GM21515 (cell line): ENCODE measurements around the gene GLB1L2.

ENCODE experiments used
- ATAC-seq: cut with Tn5 transposase; IDR thresholded peaks from one replicate; pipeline ENCODE4 v1.9.1; 2021; ENCODE audit not compliant: unreplicated experiment

GLB1L2 gene

DNA sequence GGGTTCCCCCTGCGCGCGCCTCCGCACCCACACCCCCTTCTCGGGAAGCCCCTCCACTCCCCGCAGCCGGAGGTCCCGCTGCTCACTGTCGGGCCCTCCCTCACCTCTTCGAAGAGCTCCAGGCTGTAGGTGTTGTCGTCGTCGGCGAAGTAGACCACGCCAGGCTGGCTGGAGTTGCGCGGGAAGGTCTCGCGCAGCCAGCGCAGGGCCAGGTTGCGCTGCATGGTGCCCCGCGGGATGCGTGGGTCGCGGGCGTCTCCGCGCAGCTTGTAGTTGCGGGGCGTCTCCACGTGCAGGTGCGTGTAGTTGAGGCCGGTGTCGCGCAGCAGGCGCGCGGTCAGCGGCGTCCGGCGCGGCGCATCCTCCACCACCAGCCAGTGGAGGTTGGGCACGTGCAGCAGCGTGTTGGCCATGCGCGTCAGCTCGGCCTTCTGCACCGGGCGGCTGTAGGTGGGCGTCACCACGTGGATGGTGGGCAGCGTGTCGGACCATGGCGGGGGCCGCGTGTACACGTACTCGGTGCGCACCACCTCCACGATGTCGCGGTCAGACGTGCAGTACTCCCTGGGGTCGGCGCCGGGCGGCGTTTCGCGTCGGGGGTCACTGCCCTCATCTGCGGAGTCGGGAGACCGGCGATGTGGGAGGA lies 51.9 kb downstream of the GLB1L2 start:
- ATAC-seq: no peak

- no peak for ATAC-seq
Observed at GRCh38 chr11:134384406-134384805, 52.6 kb downstream of the GLB1L2 start.

- ATAC-seq: no peak
Observed at GRCh38 chr11:134385171-134385570, 53.4 kb downstream of the GLB1L2 start.

- ATAC-seq: no peak
Observed at GRCh38 chr11:134385774-134386565, 54.2 kb downstream of the GLB1L2 start.

DNA sequence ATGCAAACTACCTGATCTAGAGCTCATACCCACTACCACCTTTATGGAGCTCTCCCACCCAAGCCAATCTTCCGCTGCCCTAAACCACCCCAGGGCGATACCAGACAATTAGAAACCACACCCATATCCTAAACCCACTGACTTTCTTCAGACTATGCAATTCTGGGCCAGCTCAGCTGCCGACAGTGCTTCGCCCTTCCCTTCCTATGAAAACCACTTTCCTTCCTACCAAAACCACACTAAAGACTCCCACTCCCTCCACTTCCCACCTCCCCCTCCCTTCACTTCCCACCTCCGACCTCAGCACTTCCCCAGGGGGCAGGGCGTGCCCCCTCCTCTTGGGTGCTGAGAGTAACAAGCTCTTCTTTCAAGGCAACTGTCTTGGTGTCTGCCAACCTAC lies 55.2 kb downstream of the GLB1L2 start:
- no peak for ATAC-seq

GRCh38 chr11:134387501-134387900 lies 55.7 kb downstream of the GLB1L2 start:
- no peak for ATAC-seq

DNA sequence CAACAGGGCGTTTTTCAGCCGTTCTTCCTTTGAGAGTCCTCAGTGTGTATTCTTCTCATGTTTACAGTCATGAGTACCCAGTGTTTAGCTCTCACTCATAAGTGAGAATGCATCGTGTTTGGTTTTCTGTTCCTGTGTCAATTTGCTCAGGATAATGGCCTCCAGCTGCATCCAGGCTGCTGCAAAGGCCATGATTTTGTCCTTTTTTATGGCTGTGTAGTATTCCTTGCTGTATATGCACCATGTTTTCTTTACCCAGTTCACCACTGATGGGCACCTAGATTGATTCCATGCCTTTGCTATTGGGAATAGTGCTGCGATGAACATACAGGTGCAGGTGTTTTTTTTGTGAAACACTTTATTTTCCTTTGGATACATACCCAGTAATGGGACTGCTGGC lies 56.8 kb downstream of the GLB1L2 start:
- ATAC-seq: no peak

DNA sequence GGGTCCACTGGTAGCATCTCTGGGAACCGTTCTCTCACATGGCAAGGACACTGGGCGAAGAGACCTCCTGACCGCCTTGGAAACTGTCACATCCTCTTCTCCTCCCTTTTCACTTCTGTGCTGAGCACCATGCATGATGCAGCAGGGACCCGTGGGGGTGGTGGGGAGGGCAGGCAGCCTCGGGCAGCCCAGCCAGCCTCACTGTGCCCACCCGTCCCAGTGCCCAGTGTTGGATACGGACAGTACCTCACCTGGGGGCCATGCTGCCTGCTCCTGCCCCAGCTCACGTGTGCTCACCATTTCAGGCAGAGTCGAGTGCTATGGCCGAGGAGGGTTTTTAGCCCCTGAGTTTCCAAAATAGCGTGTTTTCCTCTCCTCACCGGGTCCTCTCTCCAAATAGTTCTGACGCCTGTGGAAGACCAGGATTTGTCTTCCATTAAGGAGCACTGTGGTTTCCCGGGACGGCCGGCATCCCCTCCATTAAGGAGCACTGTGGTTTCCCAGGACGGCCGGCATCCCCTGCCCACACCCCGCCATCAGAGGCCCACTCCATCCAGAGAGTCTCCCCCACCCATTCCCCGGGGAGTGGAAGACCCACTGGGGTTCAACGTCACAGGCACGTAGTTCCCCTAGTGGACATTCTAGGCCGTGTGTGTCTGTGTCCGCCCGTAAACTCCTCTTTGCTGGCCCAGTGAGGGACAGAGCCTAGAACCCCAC lies 57.8 kb downstream of the GLB1L2 start:
- ATAC-seq: no peak

DNA sequence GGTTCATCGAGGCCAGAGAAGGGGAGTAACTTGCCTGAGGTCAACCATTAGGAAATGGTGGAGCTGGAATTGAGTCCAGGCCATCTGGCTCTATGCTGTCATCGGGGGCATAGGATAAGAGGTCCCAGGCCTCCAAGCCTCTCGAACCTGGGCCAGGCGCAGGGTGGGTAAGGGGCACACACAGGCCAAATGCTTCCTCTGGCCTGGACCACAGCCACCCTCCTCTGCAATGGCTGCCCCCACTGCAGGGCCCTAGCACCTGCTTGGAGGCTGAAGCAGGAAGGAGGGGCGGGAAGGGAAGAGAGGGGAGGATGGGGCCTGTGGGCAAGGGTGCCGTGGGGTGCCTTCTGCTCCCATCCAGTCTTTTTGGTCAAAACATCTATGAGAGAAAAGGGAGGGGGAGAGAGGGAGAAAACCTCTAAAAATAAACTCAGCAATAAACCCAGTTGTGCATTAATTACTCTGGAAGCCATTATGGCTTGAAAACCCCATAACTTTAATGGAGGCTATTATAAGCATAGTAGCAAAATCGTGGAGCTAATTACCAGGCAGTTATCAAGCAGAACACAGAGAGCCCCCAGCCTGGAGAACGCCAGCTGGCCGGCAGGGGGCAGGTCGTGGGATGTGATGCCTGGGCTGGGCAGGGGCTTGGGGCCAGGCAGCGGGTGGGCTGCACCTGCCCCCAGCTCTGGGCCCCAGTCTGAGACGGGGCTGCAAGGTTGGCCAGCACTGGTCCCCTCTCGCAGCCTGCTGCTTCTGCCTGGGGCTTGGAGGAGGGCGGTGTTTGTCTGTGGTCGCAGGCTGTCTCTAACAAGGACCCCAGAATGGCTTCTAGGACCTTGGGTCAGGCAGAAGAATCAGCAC lies 59.1 kb downstream of the GLB1L2 start:
- ATAC-seq: no peak

GRCh38 chr11:134391656-134392055 lies 59.9 kb downstream of the GLB1L2 start:
- ATAC-seq: no peak

DNA sequence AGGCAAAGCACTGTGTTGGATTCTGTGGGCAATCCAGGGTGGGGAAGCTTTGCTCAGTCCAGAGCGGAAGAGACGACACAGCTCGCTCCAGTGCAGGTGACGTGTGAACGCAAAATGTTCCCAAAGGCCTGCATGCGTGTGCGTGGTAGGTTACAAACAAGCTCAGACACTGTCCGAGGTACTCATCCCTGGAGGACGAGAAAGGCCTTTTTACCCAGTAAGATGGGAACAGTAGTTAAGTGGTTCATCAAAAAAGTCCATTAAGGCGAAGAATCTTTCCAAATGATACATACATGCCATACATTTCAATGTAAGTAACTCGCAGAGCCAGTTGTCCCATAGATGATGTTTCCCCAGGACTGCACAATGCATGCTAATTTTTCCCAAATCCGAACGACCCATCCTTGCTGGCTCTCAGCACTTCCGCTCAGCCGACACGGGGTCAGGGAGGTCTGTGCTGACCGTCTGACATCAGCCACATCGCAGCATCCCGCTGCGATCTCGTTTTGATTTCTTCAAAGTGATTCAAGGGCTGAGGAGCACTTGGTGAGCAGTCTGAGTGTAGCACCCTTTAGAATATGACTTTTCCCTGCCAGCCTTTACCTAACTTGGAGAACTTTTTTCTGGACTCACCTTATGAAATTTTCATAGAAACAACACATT lies 61.3 kb downstream of the GLB1L2 start:
- no peak for ATAC-seq

- no peak for ATAC-seq
Observed at GRCh38 chr11:134393638-134394037, 61.9 kb downstream of the GLB1L2 start.

GRCh38 chr11:134394311-134394710 lies 62.5 kb downstream of the GLB1L2 start:
- ATAC-seq: no peak

DNA sequence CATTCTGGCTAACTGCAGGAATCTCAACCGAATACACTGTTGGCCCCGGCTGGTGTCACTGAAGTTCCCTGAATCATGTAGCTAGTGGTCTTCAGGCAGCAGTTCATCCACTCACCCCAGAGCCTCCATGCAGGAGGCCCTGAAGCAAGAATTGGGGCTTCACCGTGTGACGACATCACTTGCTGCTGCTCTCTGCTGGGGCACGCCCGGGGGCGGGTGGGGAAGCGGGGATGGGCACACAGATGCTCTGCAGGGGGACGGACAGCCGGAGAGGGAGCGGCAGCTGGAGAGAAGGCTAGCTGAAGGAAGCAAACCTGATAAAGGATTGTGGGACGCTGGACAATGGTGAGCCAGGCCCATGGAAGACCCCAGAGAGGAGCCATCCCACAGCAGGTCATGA lies 63.2 kb downstream of the GLB1L2 start:
- ATAC-seq: no peak

DNA sequence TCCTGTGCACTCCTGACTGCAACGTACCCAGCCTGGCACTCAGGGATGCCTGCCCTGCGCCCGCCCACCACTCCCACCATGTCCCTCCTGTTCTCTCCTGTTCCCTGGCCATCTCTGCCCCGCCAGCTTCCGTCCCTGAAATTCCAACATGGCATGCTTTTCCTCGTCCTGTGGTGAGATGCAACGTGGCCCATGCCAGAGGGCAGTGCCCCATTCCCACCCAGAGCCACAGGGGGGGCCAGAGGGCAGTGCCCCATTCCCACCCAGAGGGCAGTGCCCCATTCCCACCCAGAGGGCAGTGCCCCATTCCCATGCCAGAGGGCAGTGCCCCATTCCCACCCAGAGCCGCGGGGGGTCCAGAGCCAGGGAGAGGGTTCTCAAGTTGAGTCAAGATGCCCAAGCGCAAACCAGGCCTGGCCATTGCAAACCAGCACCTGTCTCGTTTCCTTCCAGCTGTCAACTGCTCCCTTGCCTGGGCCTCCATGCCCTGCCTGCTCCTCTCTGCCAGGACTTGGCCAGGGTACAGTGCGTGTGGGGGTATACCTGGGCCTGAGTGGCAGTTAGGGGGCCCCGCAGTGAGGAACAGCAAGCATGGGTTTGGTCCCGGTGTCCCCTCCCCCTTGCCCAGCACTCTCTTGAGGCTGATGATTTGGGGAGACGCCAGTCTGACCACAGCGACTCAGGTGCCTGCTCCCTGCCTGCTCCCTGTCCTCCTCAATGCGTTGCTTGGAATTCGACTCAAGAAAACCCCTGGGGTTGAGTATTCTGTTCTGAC lies 65.7 kb downstream of the GLB1L2 start:
- ATAC-seq: no peak

- no peak for ATAC-seq
Observed at GRCh38 chr11:134398079-134398444, 66.3 kb downstream of the GLB1L2 start.

- no peak for ATAC-seq
Observed at GRCh38 chr11:134398644-134399292, 67.0 kb downstream of the GLB1L2 start.

DNA sequence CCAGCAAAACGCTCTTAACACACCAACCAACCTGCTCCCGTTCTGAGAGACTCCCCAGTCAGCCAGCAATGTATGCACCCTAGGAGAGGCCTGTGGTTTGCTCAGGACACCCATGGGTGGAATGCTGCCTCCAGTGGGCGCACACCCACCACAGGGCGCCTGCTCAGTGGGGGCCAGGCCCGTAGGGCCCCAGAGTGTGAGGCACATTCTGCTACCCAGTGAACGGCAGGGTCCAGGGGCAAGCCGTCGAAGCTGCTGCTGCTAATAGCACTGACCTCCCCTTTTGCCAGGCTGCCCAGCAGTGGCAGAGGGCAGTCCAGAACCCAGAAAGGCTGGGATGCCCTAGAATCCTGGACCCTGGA lies 67.5 kb downstream of the GLB1L2 start:
- no peak for ATAC-seq

- no peak for ATAC-seq
Observed at GRCh38 chr11:134399996-134400395, 68.2 kb downstream of the GLB1L2 start.
